LNCaP clone FGC (cell line): ENCODE results near the gene PRXL2B.
A peak's percentile ranks its signal among the peaks of the same experiment; 100 is the strongest.

Experiments
- DNase-seq: peaks from one replicate; pipeline ENCODE4 v3.0.0-alpha.2; 2011; ENCODE audit warnings: low read depth
- H3K4me3 ChIP-seq: 2 replicates; pipeline ENCODE4 v1.5.1; 2011; ENCODE audit warnings: mild to moderate bottlenecking, low read depth, low read length, control low read depth
- CTCF ChIP-seq: IDR thresholded peaks from 2 replicates; pipeline ENCODE4 v1.5.1; 2012; ENCODE audit warnings: mild to moderate bottlenecking; ENCODE audit not compliant: control insufficient read depth, insufficient read depth; ENCODE audit errors: extremely low read depth

The PRXL2B gene

GRCh38 chr1:2561898-2562895, 24.4 kb upstream of the PRXL2B start:
- H3K4me3 ChIP-seq = no peak overlapping the region
- peak; percentile 45 for TF ChIP-seq CTCF
- DNase-seq = no peak

GRCh38 chr1:2563205-2563604, 23.4 kb upstream of the PRXL2B start:
- no peak for TF ChIP-seq CTCF
- no peak overlapping the region for H3K4me3 ChIP-seq
- no peak for DNase-seq

- no peak for TF ChIP-seq CTCF
Measured at GRCh38 chr1:2564006-2564814, 22.4 kb upstream of the PRXL2B start.

GRCh38 chr1:2564815-2565374, 21.7 kb upstream of the PRXL2B start:
- no peak for DNase-seq

More at GRCh38 chr1:2564006-2564814, 22.4 kb upstream of the PRXL2B start:
- DNase-seq = no peak
- no peak overlapping the region for H3K4me3 ChIP-seq

GRCh38 chr1:2566101-2567045, 20.2 kb upstream of the PRXL2B start:
- no peak for DNase-seq
- TF ChIP-seq CTCF = no peak
- no peak overlapping the region for H3K4me3 ChIP-seq

More at GRCh38 chr1:2564815-2565374, 21.7 kb upstream of the PRXL2B start:
- no peak for TF ChIP-seq CTCF
- H3K4me3 ChIP-seq = no peak overlapping the region
